GM18873 (cell line): ENCODE measurements around the gene ZNF512.
"Not testable (repeated sequence)": the region's sequence is repeated elsewhere in the genome, so short reads cannot be mapped to it uniquely, and the experiment has no call there.

Source experiments
- ATAC-seq: cut with Tn5 transposase; IDR thresholded peaks from one replicate; pipeline ENCODE4 v1.9.1; 2021; ENCODE audit warnings: mild to moderate bottlenecking, moderate library complexity, moderate number of reproducible peaks; ENCODE audit not compliant: unreplicated experiment, low FRiP score

Gene ZNF512

GRCh38 chr2:27630257-27630656, 47.4 kb downstream of the ZNF512 start:
- ATAC-seq = not testable (repeated sequence)

GRCh38 chr2:27634291-27634690, 51.4 kb downstream of the ZNF512 start:
- ATAC-seq = no peak

- no peak for ATAC-seq
Observed at GRCh38 chr2:27636766-27637165, 53.9 kb downstream of the ZNF512 start.

GRCh38 chr2:27638037-27638637, 55.3 kb downstream of the ZNF512 start:
- ATAC-seq = no peak

- no peak for ATAC-seq
Observed at GRCh38 chr2:27638709-27639108, 55.9 kb downstream of the ZNF512 start.

GRCh38 chr2:27640722-27641245, 57.9 kb downstream of the ZNF512 start:
- ATAC-seq = no peak

- no peak for ATAC-seq
Observed at GRCh38 chr2:27645197-27645596, 62.4 kb downstream of the ZNF512 start.

GRCh38 chr2:27647289-27647688, 64.4 kb downstream of the ZNF512 start:
- no peak for ATAC-seq

- no peak for ATAC-seq
Observed at GRCh38 chr2:27647737-27648136, 64.9 kb downstream of the ZNF512 start.

GRCh38 chr2:27651056-27651455, 68.2 kb downstream of the ZNF512 start:
- ATAC-seq = no peak

- no peak for ATAC-seq
Observed at GRCh38 chr2:27652341-27652740, 69.5 kb downstream of the ZNF512 start.

- no peak for ATAC-seq
Observed at GRCh38 chr2:27652790-27653189, 69.9 kb downstream of the ZNF512 start.

- ATAC-seq = no peak
Observed at GRCh38 chr2:27653397-27653796, 70.6 kb downstream of the ZNF512 start.

GRCh38 chr2:27655155-27655951, 72.5 kb downstream of the ZNF512 start:
- no peak for ATAC-seq

GRCh38 chr2:27661371-27661770, 78.5 kb downstream of the ZNF512 start:
- ATAC-seq = no peak

GRCh38 chr2:27663285-27664153, 80.7 kb downstream of the ZNF512 start, which contains the start of the genes SLC4A1AP and SUPT7L:
Gene SLC4A1AP (plus strand): TSS chr2:27663889. CDS start chr2:27663915, 26 bp downstream.
Gene SUPT7L (minus strand): TSS chr2:27663614. CDS start chr2:27662192, 1,422 bp downstream.
- ATAC-seq = peak; percentile 52

GRCh38 chr2:27664154-27664574, 81.3 kb downstream of the ZNF512 start:
- ATAC-seq = peak; percentile 27

- no peak for ATAC-seq
Observed at GRCh38 chr2:27664622-27665363, 82.0 kb downstream of the ZNF512 start.

- ATAC-seq = no peak
Observed at GRCh38 chr2:27667446-27667845, 84.6 kb downstream of the ZNF512 start.

GRCh38 chr2:27671235-27671634, 88.4 kb downstream of the ZNF512 start:
- no peak for ATAC-seq
